Pancreas (tissue), 10 donors: ENCODE results near the gene PARD3B. TPM values are rescaled to one million over a fixed set of nuclear protein-coding genes. Genes with fewer than 3 reads are reported as not detected.

Experiments
- ATAC-seq, 4 donors: fragments of 200-7000 bp; cut with Tn5 transposase; one replicate each; pipeline versions ENCODE4 v1.8.0 to v1.9.1; 2020; ENCODE audit warnings: mild to moderate bottlenecking in 4 of 4, moderate library complexity in 4 of 4
- DNase-seq, 6 donors: peaks; one replicate each; pipeline ENCODE4 v3.0.0-alpha.2; 2020
- FAIRE-seq: peaks from 2 replicates; lab custom pipeline; 2012; peaks lifted over from hg19 to GRCh38; lab: Jason Lieb, UNC
- H3K27ac ChIP-seq, 4 donors: fragments of 200-600 bp; sonication (generic); 1 replicate in 3 of 4; 2 replicates in 1 of 4; pipeline versions ENCODE4 v1.5.0 to v1.8.0; 2020
- H3K27me3 ChIP-seq, 4 donors: fragments of 200-600 bp; one replicate each; pipeline ENCODE4 v1.8.0; 2021
- H3K36me3 ChIP-seq, 3 donors: fragments of 200-600 bp; sonication (generic) in 1 of 3; one replicate each; pipeline versions ENCODE4 v1.5.0 to v1.8.0; 2020 to 2021
- H3K4me1 ChIP-seq, 3 donors: fragments of 200-600 bp; one replicate each; pipeline ENCODE4 v1.8.0; 2021
- H3K4me3 ChIP-seq, 4 donors: fragments of 200-600 bp; sonication (generic) in 2 of 4; one replicate each; pipeline versions ENCODE4 v1.5.0 to v1.8.0; 2020 to 2021
- H3K9me3 ChIP-seq, 4 donors: fragments of 200-600 bp; one replicate each; pipeline ENCODE4 v1.8.0; 2021
- WGBS, 2 donors: extraction: QIAGEN DNeasy Blood & Tissue Kit; methylation state at CpG; one replicate each; pipeline ENCODE4 v1.1.7; 2013; 5-methylcytosine and 5-hydroxymethylcytosine counted together
- intact Hi-C, 3 donors: fragments of 100-400 bp; cut with DNase I; formaldehyde crosslinking; loops; one replicate each; pipeline versions ENCODE4 v1.11.1 to v1.14.2; 2022
- polyA plus RNA-seq, 2 donors: library from polyadenylated mRNA; stranded (reverse); fragments of 200-250 nt; gene quantifications; one replicate each; pipeline ENCODE4 v1.2.3, GENCODE V29; 2013
- total RNA-seq, 6 donors: library from RNA; stranded (reverse); fragmentation: NEBNext Ultra II Directional in 4 of 6; extraction: Animal tissue kit (Norgen Biotek cat#: 25700) in 4 of 6; gene quantifications; one replicate each; pipeline versions ENCODE4 v1.2.1 to v1.2.4, GENCODE V29; 2021 to 2023
- TF ChIP-seq, protein P1 (sequence below), 4 donors: fragments of 200-600 bp; sonication (generic) in 3 of 4; IDR thresholded peaks; one replicate each; pipeline versions ENCODE4 v1.5.0 to v1.8.0; 2021; ENCODE audit warnings: antibody characterized with exemption in 4 of 4
- donor health status: healthy with polysubstance abuse.
- donor health status: DM: no; HTN: no; CAD: no; lungs with moderate emphysema.
- donor health status: DM: no; HTN: no; CAD: no.
- donor health status: control.
- donor health status: control.
- donor health status: Bipolar disorder and iron deficiency.
- donor health status: DM: yes; HTN: yes; CAD: no.
- donor health status: DM: no; HTN: no; CAD: no.
- donor health status: DM: no; HTN: no; CAD: no.
- donor health status: DM: yes; HTN: yes; CAD: no.

Gene PARD3B
- total and polyA plus RNA-seq, 8 donors = 2.8 to 21.5 (median 12.7) TPM

DNA sequence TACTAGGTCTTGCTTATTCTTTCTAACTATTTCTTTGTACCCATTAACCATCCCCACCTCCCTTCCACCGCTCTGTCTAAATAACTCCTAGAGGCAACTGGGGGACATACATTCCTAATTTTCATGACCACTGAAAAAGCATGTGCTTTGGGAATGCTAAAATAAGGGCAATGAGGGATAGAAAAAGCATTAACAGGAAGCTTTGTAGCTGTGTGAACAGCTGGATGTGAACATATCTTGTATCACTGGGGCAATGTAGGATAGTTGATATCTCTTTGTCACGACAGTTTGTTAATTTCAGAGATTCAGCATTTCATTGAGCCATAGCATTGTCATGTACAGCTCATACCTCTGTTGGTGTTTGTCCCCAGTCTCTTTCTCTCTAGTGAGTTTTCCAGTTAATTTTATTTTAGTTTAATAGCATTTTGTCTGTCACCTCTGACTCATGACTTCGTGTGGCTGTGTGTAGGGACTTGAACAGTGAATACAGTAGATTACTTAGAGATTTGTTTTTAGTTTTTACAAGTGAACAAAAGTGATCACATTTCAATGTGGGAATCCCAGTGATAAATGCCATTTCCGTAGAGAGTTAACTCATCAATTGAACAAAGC is 906.7 kb downstream of the PARD3B start:
- no peaks in the 10 kb centered on the region for H3K36me3 ChIP-seq
- intact Hi-C loops = no loop called here
- H3K27ac ChIP-seq = no peak overlapping the region
- TF ChIP-seq, protein P1, sequence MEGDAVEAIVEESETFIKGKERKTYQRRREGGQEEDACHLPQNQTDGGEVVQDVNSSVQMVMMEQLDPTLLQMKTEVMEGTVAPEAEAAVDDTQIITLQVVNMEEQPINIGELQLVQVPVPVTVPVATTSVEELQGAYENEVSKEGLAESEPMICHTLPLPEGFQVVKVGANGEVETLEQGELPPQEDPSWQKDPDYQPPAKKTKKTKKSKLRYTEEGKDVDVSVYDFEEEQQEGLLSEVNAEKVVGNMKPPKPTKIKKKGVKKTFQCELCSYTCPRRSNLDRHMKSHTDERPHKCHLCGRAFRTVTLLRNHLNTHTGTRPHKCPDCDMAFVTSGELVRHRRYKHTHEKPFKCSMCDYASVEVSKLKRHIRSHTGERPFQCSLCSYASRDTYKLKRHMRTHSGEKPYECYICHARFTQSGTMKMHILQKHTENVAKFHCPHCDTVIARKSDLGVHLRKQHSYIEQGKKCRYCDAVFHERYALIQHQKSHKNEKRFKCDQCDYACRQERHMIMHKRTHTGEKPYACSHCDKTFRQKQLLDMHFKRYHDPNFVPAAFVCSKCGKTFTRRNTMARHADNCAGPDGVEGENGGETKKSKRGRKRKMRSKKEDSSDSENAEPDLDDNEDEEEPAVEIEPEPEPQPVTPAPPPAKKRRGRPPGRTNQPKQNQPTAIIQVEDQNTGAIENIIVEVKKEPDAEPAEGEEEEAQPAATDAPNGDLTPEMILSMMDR (IDR thresholded peaks at IDR 0.05) = no peak
- FAIRE-seq = no peak
- H3K9me3 ChIP-seq = no peaks in the 10 kb centered on the region
- no peaks in the 10 kb centered on the region for H3K4me1 ChIP-seq
- no peak for ATAC-seq
- no peaks in the 10 kb centered on the region for H3K27me3 ChIP-seq
- WGBS, 2 donors = 82 to 91% methylated on average over 4 of the region's 4 CpGs
- no peak overlapping the region for H3K4me3 ChIP-seq
- DNase-seq = no peak

DNA sequence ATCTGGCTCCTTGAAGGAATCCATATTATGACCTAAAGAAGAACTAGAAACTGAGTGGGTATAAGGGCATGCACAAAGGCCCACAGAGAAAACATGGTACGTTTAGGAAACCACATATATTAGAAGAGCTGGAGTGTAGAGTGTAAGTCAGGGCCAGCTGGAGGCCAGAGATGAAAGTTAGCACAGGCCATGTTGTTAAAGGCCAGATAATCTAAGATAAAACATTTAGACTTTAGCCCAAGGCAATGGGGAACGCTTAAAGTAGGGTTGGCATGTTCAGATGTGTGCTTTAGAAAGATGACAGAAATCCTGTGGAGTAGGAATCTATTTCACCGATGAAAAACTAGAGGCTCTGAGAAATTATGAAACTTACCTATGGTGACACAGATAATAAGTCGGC is 907.9 kb downstream of the PARD3B start:
- intact Hi-C loops = no loop called here
- no peak for ATAC-seq
- TF ChIP-seq, protein P1 (IDR thresholded peaks at IDR 0.05) = no peak
- Histone ChIP-seq H3K27ac (no peak overlapping the region), H3K27me3 (no peaks in the 10 kb centered on the region), H3K9me3 (no peaks in the 10 kb centered on the region), H3K36me3 (no peaks in the 10 kb centered on the region), H3K4me1 (no peaks in the 10 kb centered on the region), H3K4me3 (no peak overlapping the region)
- 80 to 89% methylated on average over 4 of the region's 4 CpGs for WGBS, 2 donors
- no peak for DNase-seq
- no peak for FAIRE-seq

DNA sequence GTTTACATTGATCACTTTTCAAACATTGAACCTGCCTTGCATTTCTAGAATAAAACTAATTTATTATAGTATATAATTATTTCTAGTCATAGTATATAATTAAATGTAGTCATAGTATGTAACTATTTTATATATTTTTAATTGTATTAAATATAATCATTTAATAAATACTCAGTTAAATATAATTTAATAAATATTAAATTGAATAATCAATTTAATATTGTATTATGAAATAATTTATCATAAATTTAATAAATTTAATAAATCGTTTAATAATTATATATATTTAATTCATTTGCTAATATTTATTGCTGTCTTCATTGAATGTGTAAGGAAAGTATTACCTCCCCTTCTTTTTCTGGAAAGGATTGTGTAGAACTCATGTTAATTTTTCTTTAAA is 911.4 kb downstream of the PARD3B start:
- Histone ChIP-seq H3K27me3 (no peaks in the 10 kb centered on the region), H3K4me3 (no peak overlapping the region), H3K27ac (no peak overlapping the region), H3K4me1 (no peaks in the 10 kb centered on the region), H3K36me3 (no peaks in the 10 kb centered on the region), H3K9me3 (no peaks in the 10 kb centered on the region)
- intact Hi-C loops = no loop called here
- WGBS, 2 donors = 87 to 93% methylated on average over 1 of the region's 1 CpG
- FAIRE-seq (peak; percentile 98), DNase-seq (no peak), ATAC-seq (no peak)
- TF ChIP-seq, protein P1 (IDR thresholded peaks at IDR 0.05) = no peak

DNA sequence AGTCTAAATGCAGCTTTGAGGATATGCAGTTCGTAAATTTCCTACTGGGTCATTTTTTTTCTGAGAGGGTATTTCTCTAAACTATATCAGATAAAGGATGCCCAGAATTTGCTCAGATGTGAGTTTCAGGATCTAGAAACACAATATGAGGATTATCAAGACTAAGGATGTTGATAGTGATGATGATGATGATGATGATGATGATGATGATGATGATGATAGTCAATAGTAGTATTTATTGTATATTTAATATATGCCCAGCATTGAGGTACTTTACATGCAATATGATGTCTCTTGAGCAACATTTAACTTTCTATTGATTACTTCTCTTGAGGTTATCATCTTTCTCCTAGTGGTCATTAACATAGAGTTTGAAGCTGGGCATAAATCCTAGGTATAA is 914.9 kb downstream of the PARD3B start:
- ATAC-seq (no peak), DNase-seq (no peak), FAIRE-seq (no peak)
- 96 to 97% methylated on average over 1 of the region's 1 CpG for WGBS, 2 donors
- H3K4me3 ChIP-seq = no peak overlapping the region
- intact Hi-C loops = no loop called here
- no peaks in the 10 kb centered on the region for H3K36me3 ChIP-seq
- no peak overlapping the region for H3K27ac ChIP-seq
- no peaks in the 10 kb centered on the region for H3K9me3 ChIP-seq
- H3K27me3 ChIP-seq = no peaks in the 10 kb centered on the region
- H3K4me1 ChIP-seq = no peaks in the 10 kb centered on the region
- TF ChIP-seq, protein P1 (IDR thresholded peaks at IDR 0.05) = no peak

DNA sequence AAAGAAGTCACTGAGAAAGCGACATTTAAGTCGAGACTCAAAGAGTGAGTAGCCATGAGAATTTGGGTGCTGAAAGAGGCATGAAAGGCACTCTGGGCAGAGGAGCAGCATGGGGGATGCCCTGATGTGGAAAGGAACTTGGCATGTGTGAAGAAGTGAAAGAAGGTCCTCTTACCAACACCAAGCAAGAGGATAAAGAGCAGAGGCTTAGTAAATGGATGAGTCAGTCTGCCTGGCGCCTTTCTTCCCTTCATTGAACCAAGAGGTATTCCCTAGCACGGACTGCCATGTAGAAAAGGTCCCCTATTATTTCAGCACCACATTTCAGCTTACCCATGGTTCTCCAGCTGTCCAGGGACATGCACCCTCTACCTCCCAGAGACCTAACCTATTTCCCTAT is 915.9 kb downstream of the PARD3B start:
- no peak overlapping the region for H3K4me3 ChIP-seq
- no peaks in the 10 kb centered on the region for H3K27me3 ChIP-seq
- DNase-seq (no peak), ATAC-seq (no peak), FAIRE-seq (no peak)
- intact Hi-C loops = no loop called here
- TF ChIP-seq, protein P1 (IDR thresholded peaks at IDR 0.05) = no peak
- no peak overlapping the region for H3K27ac ChIP-seq
- H3K9me3 ChIP-seq = no peaks in the 10 kb centered on the region
- WGBS, 2 donors = 92 to 93% methylated on average over 4 of the region's 4 CpGs
- no peaks in the 10 kb centered on the region for H3K36me3 ChIP-seq
- H3K4me1 ChIP-seq = no peaks in the 10 kb centered on the region
